Uterus (tissue), 4 donors: Measurements from ENCODE around the gene CD1C. TPM values are rescaled to one million over a fixed set of nuclear protein-coding genes. Genes with fewer than 3 reads are reported as not detected.

ENCODE experiments used
- DNase-seq, 2 donors: peaks; one replicate each; pipeline ENCODE4 v3.0.0-alpha.2; 2019 to 2020
- H3K27ac ChIP-seq, 2 donors: fragments of 200-600 bp; sonication (generic); 1 replicate in 1 of 2; 2 replicates in 1 of 2; pipeline ENCODE4 v1.5.1; 2016 to 2018
- H3K27me3 ChIP-seq, 2 donors: fragments of 200-600 bp; sonication (generic); one replicate each; pipeline ENCODE4 v1.5.1; 2018 to 2019; ENCODE audit warnings: control low read depth in 1 of 2
- H3K36me3 ChIP-seq, 2 donors: fragments of 200-600 bp; sonication (generic); one replicate each; pipeline ENCODE4 v1.5.1; 2019; ENCODE audit warnings: control low read depth in 1 of 2
- H3K4me1 ChIP-seq, 2 donors: fragments of 200-600 bp; sonication (generic); one replicate each; pipeline ENCODE4 v1.5.1; 2018 to 2019; ENCODE audit warnings: control low read depth in 1 of 2
- H3K4me3 ChIP-seq, 2 donors: fragments of 200-600 bp; sonication (generic); 1 replicate in 1 of 2; 2 replicates in 1 of 2; pipeline ENCODE4 v1.5.1; 2018 to 2019; ENCODE audit warnings: mild to moderate bottlenecking in 1 of 2
- H3K9me3 ChIP-seq, 2 donors: fragments of 200-600 bp; sonication (generic); one replicate each; pipeline ENCODE4 v1.5.1; 2019; ENCODE audit warnings: control low read depth in 1 of 2
- POLR2A ChIP-seq, 2 donors: fragments of 450-650 bp; IDR thresholded peaks; one replicate each; pipeline ENCODE4 v1.6.1; 2016; ENCODE audit warnings: antibody characterized with exemption in 2 of 2, mild to moderate bottlenecking in 1 of 2, moderate library complexity in 1 of 2
- intact Hi-C: fragments of 100-400 bp; cut with DNase I; formaldehyde crosslinking; loops from one replicate; pipeline ENCODE4 v1.15.1; 2023; ENCODE audit warnings: low total_unique reads
- total RNA-seq, 4 donors: library from RNA; depleted of rRNA in 3 of 4; stranded (reverse); fragments of >200 nt in 3 of 4; gene quantifications; one replicate each; pipeline versions ENCODE4 v1.1.0 to v1.2.4, GENCODE V29; 2014 to 2023
- TF ChIP-seq, protein P1 (sequence below), 4 experiments: fragments of 200-600 bp in 2 of 4; fragments of 450-650 bp in 2 of 4; sonication (generic) in 2 of 4; IDR thresholded peaks; one replicate each; pipeline ENCODE4 v1.5.1; 2016 to 2019; ENCODE audit warnings: antibody characterized with exemption in 4 of 4, mild to moderate bottlenecking in 2 of 4, moderate library complexity in 1 of 4
- donor health status: DM: yes; HTN: yes; CAD: no.

The CD1C gene
- total RNA-seq, 4 donors from 2014 or later = 0.55 to 1.9 TPM; not detected in 2

DNA sequence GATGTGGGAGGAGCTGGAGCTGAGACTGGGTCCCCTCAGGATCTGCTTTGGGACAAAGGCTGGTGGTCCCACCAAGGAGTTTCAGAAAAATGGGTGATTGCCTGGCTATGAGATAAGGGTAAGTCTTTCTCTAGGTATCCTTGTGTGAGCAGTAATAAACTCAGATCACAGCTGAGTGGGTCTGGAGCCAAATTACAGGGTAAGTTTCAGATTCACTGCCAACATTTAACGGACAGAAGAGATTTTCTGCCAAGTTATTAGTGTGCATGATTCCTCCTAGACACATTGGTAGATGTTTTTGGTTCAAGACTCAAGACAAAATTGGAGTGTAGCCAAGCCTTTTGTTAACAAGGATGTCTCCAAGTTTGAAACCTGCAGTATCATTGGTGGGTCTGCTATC is 34.1 kb downstream of the CD1C start:
- no peak for DNase-seq
- no peaks in the 10 kb centered on the region for H3K27me3 ChIP-seq
- no peak overlapping the region for H3K4me3 ChIP-seq
- H3K27ac ChIP-seq = no peak overlapping the region
- intact Hi-C loops = no loop called here
- no peaks in the 10 kb centered on the region for H3K4me1 ChIP-seq
- no peaks in the 10 kb centered on the region for H3K36me3 ChIP-seq
- H3K9me3 ChIP-seq = peaks cover 0 to 2% of the 10 kb centered on the region in 2 donors
- TF ChIP-seq, protein P1, sequence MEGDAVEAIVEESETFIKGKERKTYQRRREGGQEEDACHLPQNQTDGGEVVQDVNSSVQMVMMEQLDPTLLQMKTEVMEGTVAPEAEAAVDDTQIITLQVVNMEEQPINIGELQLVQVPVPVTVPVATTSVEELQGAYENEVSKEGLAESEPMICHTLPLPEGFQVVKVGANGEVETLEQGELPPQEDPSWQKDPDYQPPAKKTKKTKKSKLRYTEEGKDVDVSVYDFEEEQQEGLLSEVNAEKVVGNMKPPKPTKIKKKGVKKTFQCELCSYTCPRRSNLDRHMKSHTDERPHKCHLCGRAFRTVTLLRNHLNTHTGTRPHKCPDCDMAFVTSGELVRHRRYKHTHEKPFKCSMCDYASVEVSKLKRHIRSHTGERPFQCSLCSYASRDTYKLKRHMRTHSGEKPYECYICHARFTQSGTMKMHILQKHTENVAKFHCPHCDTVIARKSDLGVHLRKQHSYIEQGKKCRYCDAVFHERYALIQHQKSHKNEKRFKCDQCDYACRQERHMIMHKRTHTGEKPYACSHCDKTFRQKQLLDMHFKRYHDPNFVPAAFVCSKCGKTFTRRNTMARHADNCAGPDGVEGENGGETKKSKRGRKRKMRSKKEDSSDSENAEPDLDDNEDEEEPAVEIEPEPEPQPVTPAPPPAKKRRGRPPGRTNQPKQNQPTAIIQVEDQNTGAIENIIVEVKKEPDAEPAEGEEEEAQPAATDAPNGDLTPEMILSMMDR (IDR thresholded peaks at IDR 0.05) = no peak
- no peak for TF ChIP-seq POLR2A (IDR thresholded peaks at IDR 0.05)

DNA sequence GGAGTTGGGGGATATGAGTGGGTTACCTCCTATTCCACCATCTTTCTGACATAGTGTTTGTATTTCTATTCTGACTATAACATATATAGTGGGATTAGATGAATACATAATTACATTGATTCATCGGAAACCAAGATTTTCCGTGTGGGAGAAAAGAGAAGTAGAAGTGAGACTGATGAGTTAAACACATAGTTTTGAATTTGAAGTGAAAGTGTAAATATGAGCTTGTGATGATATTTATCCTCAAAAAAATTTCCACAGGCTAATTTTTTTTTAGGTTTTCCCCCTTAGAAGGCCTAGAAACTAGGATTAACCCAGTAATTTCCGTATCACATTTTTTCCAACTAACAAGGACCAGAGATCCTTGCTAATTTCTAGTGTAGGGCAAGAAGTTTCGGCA is 34.7 kb downstream of the CD1C start:
- Histone ChIP-seq H3K36me3 (no peaks in the 10 kb centered on the region), H3K27me3 (no peaks in the 10 kb centered on the region), H3K27ac (no peak overlapping the region), H3K9me3 (peaks cover 0 to 2% of the 10 kb centered on the region in 2 donors), H3K4me1 (no peaks in the 10 kb centered on the region), H3K4me3 (no peak overlapping the region)
- intact Hi-C loops = no loop called here
- no peak for TF ChIP-seq POLR2A (IDR thresholded peaks at IDR 0.05)
- TF ChIP-seq, protein P1 (IDR thresholded peaks at IDR 0.05) = no peak
- no peak for DNase-seq

DNA sequence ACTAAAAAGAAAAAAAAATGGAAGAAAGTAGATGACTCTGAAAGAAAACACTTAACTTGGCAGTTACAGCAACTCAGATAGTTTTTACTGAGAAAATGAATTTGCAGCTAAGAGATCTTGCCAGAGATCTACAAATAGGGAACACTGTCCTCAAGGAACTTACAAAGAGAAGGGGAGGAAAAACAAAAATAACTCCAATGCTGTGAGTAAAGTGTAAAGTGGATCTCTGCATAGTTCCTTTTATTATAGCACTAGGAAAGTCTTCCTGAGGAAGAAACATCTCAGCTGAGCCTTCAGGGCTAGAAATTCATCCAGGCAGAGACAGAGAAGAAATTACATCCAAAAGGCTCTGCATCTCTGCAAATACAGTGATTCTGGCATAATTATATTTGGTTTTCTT is 37.8 kb downstream of the CD1C start:
- TF ChIP-seq, protein P1 (IDR thresholded peaks at IDR 0.05) = no peak
- no peak for TF ChIP-seq POLR2A (IDR thresholded peaks at IDR 0.05)
- Histone ChIP-seq H3K36me3 (no peaks in the 10 kb centered on the region), H3K27ac (no peak overlapping the region), H3K4me3 (no peak overlapping the region), H3K4me1 (no peaks in the 10 kb centered on the region), H3K27me3 (no peaks in the 10 kb centered on the region), H3K9me3 (peaks cover 0 to 2% of the 10 kb centered on the region in 2 donors)
- no peak for DNase-seq
- intact Hi-C loops = no loop called here

DNA sequence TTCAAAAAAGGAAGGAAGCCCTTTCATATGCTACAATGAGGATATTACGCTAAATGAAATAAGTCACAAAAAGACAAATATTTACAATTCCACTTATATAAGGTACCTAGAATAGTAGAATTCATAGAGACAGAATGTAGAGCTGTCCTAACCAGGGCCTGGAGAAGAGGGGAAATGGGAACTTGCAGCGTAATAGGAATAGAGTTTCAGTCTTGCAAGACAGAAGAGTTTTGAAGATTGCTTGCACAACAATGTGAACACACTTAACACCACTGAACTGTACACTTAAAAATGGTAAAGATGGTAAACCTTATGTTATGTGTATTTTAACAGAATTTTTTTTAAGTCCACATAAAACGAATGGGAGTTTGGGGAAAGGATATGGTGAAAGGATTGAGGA is 38.7 kb downstream of the CD1C start:
- intact Hi-C loops = no loop called here
- Histone ChIP-seq H3K36me3 (no peaks in the 10 kb centered on the region), H3K27ac (no peak overlapping the region), H3K4me3 (no peak overlapping the region), H3K9me3 (peaks cover 0 to 2% of the 10 kb centered on the region in 2 donors), H3K4me1 (no peaks in the 10 kb centered on the region), H3K27me3 (no peaks in the 10 kb centered on the region)
- DNase-seq = no peak
- no peak for TF ChIP-seq POLR2A (IDR thresholded peaks at IDR 0.05)
- TF ChIP-seq, protein P1 (IDR thresholded peaks at IDR 0.05) = no peak

DNA sequence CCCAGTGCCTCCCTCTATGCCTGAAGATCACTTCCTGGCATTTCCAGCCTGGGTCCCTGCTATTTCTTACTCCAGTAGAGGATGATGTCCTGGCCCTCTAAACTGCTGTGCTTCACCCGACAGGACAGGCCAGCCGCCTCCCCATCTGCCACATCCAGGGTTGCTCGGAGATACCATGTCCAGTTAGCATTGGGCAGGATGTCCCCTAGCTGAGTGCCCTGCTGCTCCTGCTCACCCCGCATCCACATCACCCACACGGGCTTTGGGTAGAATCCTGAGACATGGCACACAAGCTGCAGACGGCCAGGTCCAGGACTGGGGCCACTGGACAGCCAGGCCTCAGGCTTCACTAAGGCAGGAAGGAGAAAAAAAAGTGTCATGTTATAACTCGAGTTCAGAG is 39.6 kb downstream of the CD1C start:
- TF ChIP-seq, protein P1 (IDR thresholded peaks at IDR 0.05) = no peak
- no peak for TF ChIP-seq POLR2A (IDR thresholded peaks at IDR 0.05)
- Histone ChIP-seq H3K9me3 (peaks cover 0 to 2% of the 10 kb centered on the region in 2 donors), H3K4me3 (no peak overlapping the region), H3K27ac (no peak overlapping the region), H3K27me3 (no peaks in the 10 kb centered on the region), H3K36me3 (no peaks in the 10 kb centered on the region), H3K4me1 (no peaks in the 10 kb centered on the region)
- DNase-seq = no peak
- intact Hi-C loops = no loop called here
